Renal cortical epithelial cell (primary cell): Measurements from ENCODE around the gene CSNK1D. TPM values are rescaled to one million over a fixed set of nuclear protein-coding genes. Genes with fewer than 3 reads are reported as not detected.

ENCODE experiments used
- DNase-seq: peaks from one replicate; pipeline ENCODE4 v3.0.0-alpha.2; 2011; ENCODE audit warnings: low read depth
- total RNA-seq: library from RNA; depleted of rRNA; stranded (reverse); fragments of >200 nt; gene quantifications from 2 replicates; pipeline ENCODE4 v1.2.3, GENCODE V29; 2014

CSNK1D gene
- total RNA-seq, 1 donor from 2014 or later: 115 TPM

DNA sequence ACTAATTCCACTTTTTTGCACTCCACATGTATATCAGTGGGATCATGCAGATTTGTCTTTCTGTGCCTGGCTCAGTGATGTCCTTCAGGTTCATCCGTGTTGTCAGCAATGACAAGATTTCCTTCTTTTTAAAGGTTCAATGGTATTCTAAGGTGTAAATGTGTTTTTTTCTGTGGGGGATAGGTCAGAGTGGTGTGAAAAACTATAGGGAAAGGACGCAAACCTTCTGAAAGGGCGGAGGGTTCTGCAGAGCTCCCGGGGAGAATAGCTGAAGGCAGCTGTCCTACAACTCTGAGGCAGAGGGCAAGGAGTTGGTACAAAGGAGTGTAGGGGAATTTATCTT, 21.9 kb upstream of the CSNK1D start:
- no peak for DNase-seq

DNA sequence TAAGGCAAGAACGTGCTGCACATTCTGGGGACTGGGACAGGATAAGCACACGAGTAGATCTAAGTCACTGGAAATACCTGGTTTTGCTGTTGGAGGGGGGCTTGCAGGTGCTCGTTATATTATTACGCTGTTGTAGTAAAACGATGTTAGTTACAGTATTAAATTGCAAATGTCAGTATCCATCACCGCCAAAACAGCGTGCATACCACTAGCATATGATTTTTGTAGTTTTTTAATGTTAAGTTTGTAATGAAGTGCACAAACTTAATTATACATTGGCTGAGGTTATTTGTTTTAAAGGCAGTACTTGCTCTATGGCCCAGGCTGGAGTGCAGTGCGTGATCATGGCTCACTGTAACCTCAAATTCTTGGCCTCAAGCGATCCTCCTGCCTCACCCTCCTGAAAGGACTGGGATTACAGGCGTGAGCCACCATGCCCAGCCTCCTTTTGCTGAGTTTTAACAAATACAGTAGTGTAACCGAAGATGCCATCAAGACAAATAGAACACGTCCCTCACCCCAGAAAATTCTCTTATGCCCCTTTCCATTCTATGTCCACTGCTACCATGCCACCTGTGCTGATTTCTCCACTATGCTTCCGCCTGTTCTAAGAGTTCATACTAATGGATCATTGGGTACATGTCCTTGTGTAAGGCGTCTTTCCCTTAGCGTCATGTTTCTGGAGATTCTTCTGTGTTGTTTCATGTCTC, 20.7 kb upstream of the CSNK1D start:
- no peak for DNase-seq

DNA sequence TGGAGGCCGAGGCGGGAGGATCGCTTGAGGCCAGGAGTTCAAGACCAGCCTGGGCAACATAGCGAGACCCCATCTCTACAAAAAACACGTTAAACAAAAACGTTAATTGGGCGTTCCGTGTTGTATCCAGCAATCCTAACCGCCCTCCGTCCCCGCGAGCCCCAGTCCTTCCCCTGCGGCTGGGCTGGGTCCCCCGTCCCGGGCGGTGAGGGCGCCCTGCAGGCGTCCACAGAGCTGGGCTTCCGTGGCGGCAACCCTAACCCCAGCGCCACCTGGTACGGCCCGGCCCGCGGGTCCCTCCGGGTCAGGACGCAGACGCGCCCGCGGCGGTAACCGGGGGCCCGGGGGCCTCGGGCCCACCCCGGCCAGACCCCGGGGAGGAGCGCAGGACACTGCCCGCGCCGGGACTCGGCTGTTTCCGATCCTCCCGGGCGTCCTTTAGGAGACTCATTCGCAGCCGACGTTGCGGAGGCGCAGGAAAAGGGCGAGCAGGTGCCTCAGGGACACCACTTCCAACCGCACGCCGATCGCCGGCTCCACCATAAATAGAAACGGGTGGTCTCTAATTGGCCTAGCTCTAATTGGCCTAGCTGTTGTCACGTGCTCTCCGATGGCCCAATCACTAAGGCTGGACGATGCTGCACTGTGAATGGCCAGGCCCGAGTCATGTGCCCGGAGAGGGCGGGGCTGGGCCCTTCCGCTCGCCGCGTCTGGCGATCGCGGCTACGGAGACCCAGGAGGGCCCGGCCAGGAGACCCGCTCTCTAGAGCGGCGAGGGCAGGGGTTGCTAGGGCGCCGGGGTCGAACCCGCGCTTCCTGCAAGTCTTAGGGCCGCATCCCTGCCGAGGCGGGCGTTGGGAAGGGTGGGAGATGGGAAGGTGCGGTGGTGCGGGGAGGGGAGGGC, 19.0 kb upstream of the CSNK1D start:
- DNase-seq: peak; percentile 97

DNA sequence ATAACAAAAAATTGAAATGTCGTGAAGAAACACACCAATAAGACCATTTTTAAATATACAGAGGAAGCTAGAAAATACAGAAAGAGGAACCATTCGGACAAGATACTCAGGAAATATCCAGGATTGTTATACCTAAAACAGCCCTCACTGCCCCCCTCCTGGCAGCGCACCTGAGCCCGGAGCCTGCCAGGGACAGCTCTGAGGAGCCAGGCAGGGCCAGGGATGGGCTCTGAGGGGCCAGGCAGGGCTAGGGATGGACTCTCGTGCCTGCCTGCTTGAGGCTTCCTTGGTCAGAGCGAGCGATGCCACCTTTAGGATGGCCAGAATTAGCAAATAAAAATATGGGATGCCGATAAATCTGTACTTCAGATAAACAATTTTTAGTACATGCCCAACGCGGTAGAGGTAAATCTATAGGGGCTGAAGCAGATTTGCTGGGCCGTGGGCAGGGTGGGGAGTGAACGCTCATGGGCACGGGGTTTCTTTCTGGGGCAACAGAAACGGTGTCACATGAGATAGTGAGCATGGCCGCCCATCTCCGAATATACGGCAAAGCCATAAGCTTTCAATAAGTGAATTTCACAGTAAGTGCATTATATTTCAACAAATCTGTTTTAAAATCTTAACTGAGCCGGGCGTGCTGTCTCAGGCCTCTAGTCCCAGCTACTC, 18.2 kb upstream of the CSNK1D start:
- DNase-seq: no peak

DNA sequence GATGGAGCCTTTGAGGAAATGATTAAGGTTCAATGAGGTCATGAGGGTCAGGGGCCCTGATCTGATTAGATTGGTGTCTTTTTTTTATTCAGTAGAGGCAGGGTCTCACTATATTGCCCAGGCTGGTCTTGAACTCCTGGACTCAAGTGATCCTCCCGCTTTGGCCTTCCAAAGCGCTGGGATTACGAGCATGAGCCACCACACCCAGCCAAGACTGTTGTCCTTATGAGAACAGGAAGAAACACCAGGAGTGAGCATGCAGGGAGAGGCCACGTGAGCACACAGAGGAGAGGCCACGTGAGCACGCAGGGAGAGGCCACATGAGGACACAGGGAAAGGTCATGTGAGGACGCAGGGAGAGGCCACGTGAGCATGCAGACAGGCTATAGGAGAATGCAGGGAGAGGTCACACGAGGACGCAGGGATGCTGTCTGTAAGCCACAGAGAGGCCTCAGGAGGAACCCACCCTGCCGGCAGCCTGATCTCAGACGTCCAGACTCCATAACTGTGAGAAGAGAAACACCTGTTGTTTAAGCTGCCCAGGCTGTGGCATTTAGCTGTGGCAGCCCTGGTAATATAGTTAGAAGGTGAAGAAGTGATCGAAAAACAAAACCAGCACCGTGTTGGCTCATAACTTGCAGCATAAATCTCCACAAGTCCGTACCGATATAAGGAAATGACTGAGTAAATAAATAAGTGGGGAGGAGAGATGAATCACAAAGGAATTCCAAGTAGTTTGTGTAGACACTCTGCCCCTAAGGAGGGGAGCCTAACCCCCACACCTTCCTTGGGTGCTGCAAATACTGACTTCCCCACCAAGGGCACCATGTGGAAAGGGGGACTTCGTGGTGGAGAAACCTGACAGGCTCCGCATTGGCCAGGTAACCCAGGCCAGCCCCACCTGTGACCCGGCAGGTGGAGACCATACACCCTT, 14.6 kb upstream of the CSNK1D start:
- DNase-seq: peak; percentile 94

DNA sequence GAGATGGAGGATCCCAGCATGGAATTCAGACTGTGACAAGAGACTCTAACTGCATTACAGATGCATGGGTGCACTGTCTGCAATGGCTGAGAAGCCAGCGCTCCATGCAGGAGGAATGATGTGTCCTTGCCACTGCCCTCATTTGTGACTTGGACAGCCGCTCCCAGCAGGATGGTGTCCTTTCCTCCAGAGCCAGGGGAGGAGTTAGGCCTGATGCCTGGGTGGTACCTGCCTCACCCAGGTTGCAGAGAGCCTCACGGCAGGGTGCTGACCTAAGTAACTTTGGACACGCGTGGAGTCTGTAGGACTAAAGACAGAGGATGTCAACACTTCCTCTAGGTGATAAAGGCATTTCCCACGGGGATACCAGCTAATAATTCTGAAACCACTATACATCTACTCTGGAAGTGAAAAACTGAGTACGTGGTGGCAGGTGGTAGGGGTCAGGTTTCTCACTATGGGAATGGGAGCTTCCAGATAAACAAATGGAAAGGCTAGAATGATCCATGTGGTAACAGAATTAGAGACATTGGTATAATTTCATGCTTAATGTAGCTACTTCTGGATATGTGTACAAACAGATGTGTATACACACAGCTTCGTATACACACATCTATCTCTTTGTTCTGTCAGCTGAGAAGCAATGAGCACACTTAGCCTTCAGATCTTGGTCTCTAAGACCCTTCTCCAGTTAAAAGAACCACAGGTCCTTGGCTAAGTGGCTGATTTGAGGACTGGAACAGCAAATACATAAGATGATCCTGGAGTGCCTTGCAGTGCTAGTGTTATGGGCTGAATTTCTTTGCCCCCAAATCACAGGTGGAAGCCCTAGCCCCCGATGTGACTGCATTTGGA, 13.7 kb upstream of the CSNK1D start:
- DNase-seq: no peak

DNA sequence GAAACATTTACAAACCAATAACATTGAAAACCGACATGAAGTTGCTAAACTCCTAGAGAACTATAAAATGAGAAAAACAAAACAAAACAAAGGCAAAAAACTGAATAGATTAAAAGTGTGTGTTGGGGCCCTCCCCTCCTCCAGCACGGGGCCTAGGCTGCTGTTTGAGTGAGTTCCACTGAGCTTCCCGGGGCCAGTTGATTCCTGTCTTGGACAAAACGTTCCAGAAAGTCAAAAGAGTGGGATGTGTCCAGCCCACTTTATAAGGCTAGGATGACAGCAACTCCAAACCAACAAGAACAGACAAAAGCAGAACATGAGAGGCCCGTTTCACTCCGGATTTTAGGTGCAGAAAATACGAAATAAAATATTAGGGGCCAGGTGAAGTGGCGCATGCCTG, 11.6 kb upstream of the CSNK1D start:
- DNase-seq: no peak

DNA sequence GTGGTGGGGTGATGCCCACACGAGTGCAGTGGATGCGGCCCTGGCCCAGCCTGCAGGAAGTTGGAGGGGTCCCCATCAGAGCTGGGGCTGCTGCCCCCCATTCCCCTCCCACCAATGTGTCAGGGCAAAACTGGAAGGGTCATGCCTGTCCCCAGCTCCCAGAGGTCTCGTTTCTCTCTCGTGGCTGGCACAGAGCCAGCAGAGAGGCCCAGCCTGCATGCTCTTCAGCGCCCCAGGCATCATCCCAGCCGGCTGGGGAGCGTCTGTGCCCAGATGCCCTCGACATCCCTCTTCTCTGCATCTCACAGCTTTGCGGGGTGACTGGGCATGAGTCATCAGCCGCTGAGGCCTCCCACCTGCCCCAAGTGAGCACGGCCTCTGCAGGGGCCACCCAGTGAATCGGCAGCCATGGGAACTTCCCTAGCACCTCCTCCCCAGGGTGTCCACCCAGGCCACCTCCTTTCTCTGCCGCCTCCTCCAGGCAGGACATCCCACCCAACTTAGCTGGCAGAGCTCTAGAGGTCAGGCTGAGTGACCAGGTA, 9.8 kb upstream of the CSNK1D start:
- peak; percentile 81 for DNase-seq

DNA sequence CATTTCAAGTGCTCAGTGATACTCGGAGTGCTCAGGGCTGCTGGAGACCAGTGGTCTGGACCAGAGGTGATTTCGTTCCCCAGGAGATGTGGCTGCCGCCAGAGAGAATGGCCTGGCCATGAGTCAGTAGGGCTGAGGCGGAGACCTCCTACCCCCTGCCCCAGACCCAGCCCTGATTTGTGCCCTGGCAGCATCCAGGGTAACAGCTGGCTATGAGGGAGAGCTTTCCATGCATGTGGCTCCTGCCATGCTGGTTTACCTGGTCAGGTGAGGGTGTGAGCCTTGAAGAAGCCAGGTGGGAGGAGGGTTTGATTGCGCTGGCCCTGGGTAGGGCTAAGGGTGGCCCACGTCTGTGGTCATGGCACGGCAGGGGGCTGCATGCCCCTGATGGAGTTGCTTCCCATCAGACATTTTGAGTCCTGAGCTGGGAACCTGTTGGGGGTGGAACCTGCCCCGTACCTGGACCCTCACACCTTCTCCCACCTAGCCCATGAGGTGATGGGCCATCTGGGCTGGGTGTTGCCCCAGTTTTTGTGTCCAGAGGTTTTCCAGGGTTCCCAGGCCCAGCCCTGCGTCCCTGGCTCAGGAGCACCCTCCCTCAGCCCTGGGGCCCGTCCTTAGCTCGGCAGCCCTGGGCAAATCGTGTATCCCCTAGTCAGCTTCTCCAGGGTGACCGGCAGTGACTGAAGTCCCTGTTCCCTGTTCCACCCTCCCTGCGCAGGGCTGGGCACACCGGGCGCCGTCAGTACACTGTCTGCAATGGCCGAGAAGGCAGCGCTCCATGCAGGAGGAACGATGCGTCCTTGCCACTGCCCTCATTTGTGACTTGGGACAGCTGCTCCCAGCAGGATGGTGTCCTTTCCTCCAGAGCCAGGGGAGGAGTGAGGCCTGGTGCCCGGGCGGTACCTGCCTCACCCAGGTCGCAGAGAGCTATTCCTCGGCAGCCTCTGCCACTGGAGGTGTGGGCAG, 9.0 kb upstream of the CSNK1D start:
- no peak for DNase-seq

DNA sequence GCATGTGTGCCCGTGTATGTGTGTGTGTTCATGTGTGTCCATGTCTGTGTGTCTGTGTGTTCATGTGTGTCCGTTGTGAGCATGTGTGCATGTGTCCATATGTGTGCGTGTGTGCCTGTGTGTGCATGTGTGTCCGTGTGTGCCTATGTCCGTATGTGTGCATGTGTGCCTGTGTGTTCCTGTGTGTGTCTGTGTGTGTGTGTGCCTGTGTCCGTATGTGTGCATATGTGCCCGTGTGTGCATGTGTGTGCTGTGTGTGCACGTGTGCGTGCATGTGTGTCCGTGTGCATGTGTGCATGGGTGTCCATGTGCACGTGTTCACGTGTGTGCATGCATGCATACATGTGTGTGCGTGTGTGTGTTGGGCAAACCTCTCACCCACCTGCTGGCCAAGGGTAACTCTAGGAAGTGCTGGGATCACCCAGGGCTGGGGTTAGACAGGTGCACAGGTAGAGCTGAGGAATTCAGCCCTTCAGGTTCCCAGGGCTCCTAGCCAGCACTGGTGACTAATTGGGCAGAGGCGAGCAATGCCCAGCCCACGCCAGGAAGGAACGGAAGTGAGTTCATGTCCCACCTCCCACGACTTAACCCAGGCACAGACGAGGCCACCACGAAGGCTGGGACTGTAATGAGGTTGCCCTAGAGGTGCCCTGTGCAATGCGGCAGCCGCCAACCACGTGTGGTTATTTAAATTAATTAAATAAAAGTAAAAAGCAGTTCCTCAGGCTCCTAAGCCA, 8.2 kb upstream of the CSNK1D start:
- peak; percentile 92 for DNase-seq

DNA sequence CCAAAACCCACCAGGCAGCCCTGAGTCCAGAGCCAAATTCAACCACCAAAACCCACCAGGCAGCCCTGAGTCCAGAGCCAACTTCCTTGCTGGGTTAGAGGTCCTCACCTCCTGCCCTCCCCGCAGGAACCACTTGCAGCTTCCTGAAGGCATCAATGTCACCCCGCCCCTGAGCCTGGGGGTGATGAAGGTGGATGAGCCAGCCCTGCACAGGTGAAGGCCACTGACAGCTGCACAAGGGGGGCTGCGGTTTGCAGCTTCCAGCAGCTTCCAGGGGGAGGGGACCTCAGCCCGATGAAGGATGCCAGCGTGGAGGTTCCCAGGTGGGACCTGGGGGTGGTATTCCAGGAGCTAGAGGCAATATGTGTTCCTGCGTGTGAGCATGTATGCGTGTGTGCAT, 7.6 kb upstream of the CSNK1D start:
- no peak for DNase-seq

DNA sequence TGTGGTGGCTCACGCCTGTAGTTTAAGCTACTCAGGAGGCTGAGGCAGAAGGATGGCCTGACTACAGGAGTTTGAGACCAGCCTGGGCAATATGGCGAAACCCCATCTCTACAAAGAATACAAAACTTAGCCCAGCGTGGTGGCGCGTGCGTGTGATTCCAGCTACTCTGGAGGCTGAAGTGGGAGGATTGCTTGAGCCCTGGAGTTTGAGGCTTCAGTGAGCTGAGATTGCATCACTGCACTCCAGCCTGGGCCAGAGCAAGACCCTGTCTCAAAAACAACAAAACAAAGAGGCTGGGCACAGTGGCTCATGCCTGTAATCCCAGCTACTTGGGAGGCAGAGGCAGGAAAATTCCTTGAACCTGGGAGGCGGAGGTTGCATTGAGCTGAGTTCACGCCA, 7.0 kb upstream of the CSNK1D start:
- DNase-seq: no peak

DNA sequence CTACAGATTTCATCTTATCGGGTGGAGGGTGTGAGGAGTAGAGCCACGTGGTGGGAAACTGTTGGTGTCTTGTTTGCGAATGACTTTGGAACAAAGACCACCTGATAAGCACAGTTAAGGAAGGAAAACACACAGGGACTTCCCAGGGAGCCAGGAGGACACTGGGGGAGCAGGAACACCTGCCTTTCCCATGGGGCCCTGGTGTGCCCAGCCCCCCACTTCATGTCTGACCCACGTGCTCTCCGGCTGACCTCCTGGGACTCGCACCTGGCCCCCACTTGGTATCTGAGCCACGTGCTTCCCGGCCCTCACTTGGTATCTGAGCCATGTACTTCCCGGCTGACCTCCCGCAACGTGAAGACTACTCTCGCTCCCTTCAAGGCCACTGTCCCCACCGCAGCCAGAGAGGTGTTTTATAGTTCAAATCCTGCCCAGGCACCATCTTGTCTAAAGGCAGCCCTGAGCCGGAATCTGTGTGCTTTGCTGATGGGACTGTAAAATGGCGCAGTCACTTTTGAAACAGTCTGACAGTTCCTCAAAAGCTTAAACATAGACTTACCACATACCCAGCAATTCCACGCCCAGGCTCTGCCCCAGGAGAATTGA, 5.4 kb upstream of the CSNK1D start:
- DNase-seq: no peak

DNA sequence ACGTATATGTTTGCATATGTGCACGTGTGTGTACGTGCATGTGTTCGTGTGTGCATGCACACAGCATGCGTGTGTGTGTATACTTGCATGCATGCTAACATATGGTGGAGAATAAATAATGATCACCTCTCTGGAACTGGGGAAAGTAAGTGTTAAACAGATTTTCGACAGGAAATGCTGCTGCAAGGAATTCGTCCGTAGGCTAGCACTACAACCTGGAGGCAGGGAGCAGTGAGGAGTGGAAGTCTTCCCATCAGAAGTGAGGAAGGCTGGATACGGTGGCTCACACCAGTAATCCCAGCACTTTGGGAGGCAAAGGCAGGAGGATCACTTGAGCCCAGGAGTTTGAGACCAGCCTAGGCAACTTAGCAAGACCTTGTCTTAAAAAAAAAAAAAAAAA, 4.8 kb upstream of the CSNK1D start:
- no peak for DNase-seq

DNA sequence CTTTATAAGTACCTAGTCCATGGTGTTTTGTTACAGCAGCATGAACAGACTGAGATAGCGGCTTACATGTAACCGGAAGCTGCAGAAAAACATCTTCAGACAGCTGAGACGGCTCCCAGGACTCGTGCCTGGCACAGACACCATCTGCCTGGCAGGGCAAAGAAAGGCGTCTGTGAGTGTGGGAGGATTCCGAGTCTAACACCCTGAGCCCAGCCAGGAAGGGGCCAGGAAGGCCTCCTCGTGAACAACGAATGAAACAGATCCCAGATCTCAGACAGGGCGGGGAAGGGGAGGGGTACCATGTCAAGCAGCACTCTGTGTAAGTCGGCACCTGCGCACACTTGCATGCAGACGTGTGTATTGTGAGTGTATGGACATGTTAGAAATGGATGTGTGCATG, 4.4 kb upstream of the CSNK1D start:
- DNase-seq: no peak

DNA sequence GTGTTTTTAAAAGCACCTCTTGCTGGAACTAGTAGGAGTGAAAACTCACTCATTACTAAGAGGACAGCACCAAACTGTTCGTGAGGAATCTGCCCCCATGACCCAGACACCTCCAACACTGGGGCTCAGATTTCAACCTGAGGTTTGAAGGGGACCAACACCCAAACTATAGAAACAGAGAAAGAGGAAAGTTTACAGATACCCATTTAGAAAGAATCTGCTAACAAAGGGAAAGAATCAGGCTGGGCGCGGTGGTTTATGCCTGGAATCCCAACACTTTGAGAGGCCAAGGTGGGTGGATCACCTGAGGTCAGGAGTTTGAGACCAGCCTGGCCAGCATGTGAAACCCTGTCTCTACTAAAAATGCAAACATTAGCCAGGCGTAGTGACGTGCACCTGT, 3.4 kb upstream of the CSNK1D start:
- DNase-seq: no peak

DNA sequence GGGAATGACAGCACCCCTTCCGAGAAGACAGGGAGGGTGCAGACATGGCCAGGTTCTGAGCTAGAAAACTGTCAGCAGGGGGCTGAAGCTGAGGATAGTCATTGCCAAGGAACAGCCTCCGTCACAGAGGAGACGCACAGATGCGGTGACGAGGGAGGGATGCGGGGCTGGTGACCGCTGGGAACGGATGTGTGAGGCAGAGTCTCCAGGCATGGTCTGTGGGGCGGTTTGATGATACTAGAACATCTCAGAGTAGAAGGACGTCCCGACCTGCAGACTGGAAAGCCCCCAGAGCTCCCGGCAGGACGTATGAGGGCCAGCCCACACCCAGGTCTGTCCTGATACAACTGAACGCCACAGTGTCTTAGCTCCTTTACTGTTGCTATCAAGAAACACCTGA, 1.8 kb upstream of the CSNK1D start:
- no peak for DNase-seq
